Amniotic stem cell (primary cell): Measurements from ENCODE around the gene UCHL3.
"Not testable (repeated sequence)": the region's sequence is repeated elsewhere in the genome, so short reads cannot be mapped to it uniquely, and the experiment has no call there.

Source experiments
- DNase-seq: peaks from one replicate; lab custom pipeline; 2025; lab: John Stamatoyannopoulos, UW

UCHL3 gene

DNA sequence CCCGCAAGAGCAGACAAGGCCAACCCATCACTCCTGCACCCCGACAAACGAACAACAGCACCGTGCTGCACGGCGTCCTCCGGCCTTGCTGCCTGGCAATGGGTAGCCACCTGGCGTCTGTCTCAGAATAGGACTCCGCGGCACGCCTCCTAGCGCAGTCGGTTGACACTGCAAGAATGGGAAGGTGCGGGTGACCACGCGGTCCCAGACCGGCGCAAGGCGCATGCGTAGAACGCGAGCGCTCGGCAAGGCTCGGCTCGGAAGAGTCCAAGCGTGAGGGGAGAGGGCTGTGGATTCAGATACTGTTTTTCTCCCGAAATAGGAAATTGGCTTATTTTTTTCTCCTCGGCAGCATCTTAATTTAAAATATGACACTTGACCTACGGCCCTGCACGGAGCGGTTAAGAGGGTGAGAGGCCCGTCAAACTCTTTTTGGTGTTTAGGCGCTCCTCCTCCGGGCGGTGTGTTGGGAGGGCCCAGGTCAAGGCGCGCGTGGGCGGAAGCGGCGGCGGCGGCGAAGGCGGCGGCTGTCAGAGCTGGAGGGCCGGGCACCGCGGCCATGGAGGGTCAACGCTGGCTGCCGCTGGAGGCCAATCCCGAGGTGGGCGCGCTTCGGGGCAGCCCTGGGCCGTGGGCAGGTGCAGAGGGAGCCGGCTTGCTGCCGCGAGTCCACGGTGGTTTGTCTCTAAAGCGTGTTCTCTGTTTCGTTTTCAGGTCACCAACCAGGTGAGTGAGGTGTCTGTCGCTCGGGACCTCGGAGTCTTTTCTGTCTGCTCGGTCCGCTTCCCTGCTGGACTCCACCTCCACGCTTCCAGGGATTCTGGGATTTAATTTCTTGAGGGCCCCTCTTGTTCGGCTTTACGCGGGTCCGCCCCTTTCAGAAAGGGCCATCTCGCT, at the start of gene UCHL3:
Gene UCHL3, plus strand, starts transcription at position 530 of the 897 bp plus-strand sequence. Its CDS starts 30 bp downstream, at position 560.
- DNase-seq = peak; percentile 87

DNA sequence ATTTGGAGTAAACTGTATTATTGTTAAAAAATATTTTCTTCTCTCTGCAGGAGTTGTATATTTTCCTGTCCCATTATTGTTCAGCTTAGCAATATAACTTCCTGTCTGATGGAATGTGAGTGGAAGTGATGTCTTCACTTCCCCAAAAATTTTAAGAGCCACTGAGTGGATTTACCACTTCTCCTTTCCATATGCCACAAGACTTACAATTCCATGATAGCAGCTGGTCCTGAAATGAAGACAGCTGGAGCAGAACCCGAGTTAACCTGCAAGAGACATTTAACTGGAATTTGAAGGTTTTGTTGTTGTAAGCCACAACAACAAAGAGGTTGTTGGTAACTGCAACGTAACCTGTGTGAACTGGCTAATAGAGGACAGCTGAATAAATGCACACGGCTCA, 44.3 kb upstream of the UCHL3 start:
- no peak for DNase-seq

DNA sequence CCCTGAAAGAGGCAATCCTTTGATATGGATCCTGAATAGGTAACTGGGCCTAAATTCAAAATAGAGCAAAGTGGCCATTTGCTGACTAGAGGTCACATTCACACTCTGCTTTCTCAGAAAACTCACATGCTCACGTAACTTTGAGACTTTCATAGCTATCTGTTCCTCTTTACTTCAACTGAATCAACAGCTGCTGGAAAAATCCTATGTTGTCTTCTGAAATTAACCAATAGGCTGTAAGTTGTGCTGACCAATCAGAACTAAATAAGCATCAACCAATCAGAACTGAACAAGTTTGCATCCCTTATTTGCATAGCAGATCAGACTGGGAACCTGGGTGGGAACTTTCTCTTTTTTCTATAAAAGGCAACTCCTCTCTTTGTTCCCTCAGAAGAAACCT, 43.6 kb upstream of the UCHL3 start:
- DNase-seq = no peak

DNA sequence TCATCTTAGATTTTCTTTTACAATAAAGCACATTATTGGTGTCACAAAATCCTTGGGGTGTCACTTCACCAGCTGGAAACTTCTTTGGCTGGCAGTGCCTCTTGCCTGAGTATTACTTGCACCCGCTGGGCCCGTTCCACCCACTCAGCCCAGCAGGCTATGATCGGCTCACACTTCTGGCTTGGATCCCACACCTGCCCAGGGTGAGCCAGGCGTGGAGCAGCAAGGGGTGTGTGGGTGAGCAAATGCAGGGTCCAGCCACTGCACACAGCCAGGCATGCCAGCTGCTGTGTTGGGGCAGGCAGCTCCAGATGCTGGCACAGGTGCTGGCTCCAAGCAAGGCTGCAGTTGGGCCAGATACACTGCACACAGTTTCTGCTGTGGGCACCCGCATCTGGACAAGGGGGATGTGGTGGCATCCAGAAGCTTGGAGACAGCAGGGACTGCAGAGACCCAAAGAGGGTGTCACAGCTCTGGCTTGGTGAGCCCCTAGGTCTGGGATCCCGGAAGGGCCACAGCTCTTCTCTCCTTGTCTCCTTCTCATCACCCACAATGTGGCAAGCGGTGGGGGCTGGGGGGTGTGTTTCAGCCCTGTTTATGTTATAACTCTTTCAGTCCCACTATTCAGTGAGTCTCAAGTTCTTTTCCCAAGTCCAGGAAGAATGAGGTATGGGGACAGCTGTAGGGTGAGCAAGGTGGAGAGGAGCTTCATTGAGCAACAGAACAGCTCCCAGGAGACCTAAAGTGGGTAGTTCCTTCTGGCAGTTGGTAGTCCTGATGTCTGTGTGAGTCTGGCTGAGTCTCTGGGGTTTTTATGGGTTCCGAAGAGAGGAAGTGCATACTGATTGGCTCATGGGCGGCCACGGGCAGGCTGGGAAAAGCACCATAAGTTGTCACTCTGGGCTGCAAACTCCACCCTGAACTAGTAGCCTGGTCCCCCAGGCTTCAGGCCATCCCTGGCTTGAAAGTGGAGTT, 42.3 kb upstream of the UCHL3 start:
- no peak for DNase-seq

DNA sequence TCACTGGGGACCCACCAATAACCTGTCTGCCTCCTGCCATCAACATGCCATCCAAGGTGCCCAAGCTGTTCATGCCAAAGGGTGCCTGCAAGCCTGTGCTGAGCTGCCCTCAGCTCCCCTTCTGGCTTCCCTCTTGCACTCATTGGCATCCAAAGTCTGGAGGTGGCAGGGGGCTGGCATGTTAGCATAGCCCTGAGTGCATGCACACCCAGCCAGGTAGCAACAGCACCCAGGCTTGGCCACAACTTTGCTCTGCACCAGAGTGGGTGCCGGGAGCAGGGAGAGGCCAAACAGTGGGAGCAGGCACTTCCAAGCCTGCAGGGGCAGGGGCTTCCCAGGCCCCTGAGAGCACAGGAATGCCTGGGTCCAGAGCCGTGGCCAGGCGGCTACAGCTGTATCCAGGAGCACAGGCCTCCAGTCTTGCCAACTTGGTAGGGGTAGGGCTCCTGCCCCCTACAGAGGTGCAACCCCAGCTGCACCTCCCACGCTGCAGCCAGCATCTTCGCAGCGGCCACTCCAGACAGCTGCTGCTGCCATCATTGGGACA, 41.5 kb upstream of the UCHL3 start:
- DNase-seq = no peak

DNA sequence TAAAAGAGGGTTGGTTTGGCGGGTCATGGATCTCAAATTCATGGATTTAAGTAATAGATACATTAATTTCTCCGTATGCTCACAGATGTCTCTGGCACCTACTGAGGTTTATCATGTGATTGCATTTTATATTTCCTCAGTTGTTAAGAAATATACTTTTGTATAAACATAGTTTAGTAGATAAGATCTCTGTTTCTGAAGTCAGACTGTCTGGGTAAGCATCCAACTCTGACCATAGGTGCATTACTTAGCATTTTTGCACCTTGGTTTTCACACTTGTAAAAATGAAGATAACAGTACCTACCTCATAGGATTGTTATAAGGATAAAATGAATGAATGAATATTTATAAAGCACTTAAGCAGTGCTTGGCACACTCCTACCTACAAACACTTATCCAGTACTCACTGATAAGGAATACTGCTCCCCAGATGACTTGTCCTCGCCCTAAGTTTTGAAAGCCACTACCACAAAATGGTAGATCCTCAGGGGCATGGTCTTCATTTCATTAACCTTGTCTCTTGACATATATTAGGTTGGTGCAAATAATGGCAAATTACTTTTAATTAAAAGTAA, 38.5 kb upstream of the UCHL3 start:
- no peak for DNase-seq

DNA sequence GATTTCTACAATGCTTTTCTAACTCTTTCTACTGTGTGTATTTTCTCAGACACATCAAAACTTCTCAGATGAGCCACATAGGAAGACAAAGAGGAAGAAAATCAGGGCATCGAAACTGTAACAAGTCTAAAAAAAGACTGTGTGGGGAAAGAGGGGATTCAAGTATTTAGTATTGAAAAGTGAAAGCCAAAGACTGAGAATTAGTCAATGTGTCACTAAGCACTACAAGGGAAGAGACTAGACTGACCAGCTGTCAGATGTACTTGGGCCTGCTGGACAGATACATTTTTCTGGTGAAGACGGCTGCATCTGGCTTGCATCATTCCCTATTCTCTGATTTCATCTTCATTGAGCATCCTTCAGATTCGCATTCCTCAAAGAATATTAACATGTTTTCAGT, 37.3 kb upstream of the UCHL3 start:
- no peak for DNase-seq

DNA sequence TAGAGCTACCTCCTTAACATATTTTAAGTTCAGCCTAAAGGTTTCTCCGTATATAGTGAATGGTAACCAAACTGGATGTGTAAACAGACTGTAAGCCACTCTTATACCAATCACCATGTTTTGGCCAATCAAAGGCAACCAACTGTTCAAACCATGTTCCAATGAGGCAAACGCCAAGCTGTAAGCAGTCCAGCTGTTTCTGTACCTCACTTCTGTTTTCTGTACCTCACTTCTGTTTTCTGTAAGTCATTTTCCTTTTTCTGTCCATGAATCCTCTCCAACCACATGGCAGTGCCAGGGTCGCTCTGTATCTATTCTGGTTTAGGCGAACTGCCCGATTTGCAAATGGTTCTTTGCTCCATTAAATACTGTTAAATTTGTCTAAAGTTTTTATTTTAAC, 36.3 kb upstream of the UCHL3 start:
- no peak for DNase-seq

DNA sequence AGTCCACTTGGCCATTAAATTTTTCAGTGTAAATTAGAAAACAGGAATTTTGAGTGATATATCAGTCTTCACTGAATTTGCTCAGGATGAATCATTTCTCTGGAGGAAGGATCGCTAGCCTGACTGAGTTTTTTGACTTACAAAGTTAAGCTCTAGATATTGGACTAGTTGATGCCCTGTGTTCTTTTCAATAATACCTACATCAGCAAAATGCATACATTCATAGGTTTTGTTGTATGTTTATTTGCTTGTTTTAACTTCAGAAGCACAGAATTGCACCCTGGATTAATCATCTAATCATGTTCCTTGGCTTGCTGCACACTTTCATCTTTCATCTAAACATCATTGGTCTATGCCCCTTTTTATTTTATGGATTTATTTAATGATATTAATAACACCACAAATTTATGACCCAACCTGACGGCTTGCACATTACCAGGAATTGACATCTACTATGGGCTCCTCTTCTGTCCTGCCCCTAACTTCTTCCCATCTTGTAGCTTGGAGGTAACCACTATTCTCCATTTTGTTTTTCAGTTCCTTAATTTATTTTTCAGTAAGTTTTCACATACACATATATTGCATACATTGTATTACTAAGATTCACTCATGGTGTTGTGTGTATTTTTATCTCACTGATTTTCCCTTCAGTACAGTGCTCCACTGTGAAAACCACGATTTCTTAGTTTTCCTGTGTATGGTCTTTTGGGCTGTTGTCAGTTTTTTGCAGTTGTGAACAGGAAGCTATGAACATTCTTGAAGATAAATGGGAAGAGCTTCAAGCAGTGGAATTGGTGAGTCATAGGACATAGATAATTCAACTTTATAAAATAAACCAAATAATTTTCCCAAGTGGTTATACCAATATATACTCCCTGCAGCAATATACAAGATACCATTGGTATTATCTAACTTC, 35.3 kb upstream of the UCHL3 start:
- DNase-seq = no peak

DNA sequence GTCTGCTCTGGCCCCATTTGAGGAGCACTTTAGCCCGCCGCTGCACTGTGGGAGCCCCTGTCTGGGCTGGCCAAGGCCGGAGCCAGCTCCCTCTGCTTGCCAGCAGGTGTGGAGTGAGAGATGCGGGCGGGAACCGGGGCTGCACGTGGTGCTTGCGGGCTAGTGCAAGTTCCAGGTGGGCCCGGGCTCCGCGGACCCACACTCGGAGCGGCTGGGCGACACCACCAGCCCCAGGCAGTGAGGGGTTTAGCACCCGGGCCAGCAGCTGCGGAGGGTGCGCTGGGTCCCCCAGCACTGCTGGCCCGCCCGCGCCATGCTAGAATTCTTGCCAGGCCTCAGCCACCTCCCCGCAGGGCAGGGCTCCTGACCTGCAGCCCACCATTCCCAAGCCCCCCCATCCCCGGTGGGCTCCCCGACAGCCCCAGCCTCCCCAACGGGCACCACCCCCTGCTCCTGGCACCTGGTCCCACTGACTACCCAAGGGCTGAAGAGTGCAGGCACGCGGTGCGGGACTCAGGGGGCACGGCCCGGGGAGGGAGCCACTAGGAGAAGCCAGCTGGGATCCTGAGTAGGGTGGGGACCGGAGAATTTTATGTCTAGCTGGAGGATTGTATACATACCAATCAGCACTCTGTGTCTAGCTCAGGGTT, 31.0 kb upstream of the UCHL3 start:
- DNase-seq = no peak

DNA sequence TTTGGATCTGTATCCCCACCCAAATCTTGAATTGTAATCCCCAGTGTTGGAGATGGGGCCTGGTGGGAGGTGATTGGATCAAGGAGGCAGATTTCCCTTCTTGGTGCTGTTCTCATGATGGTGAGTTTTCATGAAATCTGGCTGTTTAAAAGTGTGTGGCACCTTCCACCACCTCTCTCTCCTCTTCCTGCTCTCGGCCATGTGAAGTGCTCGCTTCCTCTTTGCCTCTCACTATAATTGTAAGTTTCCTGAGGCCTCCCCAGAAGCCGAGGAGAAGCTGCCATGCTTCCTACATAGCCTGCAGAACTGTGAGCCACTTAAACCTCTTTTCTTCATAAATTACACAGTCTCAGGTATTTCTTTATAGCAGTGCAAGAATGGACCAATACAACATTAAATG, 27.6 kb upstream of the UCHL3 start:
- DNase-seq = no peak

DNA sequence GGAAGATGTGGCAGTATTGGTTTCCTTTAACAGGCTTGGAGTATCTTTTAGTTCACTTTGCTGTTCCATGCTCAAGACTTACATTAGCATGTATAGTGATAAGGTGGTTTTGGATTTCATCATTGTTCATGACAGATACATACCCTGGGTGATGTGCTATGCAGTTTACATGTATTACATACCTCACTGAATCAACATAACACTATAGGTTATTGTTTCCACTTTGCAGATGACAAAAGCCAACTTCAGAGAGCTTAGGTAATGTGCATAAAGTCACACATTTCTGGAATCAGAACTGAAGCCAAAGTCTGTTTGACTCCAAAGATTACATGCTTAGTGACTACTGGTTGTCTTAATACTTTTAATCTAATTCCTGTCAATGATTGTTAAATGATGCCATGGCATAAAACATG, 19.0 kb upstream of the UCHL3 start:
- no peak for DNase-seq

DNA sequence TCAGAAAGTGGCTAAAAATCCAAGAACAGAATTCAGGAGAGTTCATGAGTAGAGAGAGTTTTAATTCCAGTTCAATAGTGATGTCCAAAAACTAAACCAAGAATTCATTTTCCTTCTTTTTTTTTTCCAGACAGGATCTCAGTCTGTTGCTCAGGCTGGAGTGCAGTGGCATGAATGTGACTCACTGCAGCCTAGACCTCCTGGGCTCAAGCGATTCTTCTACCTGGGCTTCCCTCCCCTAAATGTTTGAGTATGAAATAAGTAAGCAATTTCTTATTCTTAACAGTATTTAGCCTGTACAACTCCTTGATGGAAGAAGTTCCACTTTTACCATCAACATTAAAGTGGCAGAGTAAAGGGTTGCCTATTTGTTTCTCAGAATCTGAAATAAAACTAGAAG, 15.7 kb upstream of the UCHL3 start:
- no peak for DNase-seq

DNA sequence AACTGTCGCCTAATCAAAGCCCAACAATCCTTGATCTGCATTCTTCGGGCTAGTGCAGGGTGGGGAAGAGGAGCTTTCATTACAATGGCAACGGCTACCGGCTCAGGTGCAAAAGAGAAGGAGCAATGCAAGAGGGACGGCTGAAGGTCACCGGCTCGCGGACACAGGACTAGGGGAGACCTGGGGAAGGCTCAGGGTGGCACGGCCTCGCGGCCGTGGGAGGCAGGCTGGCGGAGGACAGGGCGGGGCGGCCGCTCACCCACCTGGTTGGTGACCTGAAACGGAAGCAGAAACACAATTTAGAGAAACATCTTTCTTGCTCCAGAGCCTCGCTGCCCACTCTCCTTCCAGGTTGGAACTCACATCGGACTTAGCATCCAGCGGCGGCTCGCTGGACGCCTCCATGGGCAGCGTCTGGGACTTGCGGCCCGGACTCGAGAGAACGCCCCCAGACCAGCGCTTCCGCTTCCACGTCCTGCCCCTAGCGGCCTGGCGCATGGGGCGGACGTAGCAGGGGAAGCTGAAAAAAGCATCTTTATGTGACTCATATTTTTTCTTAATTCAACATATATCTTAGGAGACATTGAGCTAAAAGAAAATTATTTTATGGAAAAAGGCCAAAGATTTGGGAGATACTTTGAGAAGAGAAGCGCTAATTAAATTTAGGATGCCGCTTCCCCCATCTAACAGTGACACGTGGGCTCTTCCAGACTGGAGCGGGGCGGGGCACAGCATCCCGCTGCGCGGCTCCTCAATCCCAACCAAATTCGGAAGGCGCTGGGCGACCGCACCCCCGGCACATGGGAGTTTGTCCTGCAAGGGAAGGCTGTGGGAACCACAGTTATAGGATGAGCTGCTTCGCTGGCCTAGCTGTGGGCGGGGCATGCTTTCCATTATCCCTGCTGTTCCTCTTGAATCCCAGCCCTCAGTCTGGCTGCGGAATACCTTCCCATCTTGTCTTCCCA, 11.9 kb upstream of the UCHL3 start, which contains the start of gene COMMD6:
Gene COMMD6, minus strand, starts transcription at position 441 of the 965 bp plus-strand sequence. Its CDS starts 36 bp downstream, at position 405.
- peak; percentile 73 for DNase-seq

DNA sequence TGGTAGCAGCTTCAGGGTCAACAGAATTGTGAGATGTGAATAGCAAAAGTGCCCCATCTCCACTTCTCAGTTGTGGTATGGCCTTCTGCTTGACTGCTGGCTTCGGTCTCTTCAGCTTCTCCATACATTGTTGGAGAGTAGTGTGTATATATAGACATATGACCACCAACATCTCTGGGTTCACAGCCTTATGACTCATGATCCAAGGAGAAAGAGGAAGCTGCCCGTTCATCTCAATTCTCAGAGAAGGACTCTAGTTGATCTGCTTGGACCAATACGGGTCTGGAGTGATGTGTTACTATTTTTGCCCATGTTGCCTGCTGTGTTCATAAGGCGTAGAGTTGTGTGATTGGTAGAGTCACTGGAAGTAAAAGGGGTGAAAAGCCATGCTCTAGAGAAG, 8.3 kb upstream of the UCHL3 start:
- no peak for DNase-seq

DNA sequence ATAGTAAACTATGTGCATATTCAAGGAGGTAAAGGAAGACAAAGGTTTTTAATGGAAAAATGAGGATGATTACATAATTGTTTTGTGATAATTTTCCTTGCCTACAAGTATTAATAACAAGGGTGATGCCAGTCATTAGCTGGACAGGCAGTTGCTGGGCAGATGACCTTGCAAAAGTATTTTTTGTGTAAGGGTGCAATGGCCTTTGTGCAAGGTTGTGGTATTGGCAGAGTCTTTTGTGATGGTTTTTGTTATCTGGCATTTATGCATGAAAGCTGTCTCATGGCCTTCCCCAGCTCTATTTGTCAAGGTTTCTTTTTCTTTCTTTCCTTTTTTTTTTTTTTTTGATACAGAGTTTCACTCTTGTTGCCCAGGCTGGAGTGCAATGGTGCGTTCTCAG, 7.6 kb upstream of the UCHL3 start:
- DNase-seq = no peak

DNA sequence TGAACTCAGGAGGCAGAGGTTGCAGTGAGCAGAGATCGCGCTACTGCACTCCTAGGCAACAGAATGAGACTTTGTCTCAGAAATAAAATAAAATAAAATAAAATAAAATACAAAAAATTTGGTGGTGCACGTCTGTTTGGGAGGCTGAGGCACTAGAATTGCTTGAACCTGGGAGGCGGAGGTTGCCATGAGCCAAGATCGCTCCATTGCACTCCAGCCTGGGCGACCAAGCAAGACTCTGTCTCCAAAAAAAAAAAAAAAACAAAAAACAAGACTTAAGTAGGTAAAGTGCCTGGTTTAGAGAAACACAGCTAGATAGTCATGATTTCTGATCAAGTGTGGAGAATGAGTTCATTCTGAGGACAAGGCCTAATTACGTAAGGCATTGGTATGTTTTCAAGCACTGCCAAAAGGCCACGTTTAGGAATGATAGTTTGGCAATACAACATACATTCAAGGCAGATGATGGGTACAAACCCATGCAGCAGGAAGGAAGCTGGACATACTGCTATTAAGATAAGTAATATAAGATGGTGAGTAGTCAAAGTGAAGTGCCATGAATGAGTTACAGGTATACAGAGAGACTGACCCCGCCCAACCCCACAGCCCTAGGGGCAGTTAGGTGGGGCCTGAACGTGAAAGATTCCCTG, 4.8 kb upstream of the UCHL3 start:
- DNase-seq = no peak

DNA sequence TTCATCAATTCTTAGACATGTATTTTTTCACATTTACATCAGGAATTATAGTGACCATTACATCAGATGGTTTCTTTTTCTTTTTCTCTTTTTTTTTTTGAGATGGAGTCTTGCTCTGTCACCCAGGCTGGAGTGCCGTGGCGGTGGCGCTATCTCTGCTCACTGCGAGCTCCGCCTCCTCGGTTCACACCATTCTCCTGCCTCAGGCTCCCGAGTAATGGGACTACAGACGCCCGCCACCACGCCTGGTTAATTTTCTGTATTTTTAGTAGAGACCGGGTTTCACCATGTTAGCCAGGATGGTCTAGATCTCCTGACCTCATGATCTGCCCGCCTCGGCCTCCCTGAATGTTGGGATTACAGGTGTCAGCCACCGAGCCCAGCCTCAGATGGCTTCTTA, 4.2 kb upstream of the UCHL3 start:
- not testable (repeated sequence) for DNase-seq

DNA sequence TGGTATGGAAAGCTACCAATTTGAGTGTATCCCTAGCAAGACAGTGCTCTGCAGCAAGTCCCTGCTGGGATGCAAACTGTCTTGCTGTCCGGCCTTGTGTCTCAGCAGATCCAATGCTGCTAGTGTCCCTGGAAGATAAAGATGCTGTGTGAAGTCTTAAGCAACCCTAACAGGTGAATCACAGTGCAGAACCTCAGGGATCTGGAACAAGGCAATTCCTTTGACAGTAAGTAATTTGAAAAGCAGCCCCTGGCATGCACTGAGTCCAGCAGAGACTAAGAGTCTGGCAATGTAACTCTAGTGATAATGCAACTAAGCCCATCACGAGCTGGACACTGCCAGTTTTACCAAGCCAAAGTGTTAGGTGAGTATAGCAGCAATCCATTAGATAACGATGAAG, 1.7 kb upstream of the UCHL3 start:
- no peak for DNase-seq
